T-helper 2 cell treated with Interferon-gamma antibody and Interleukin-4, amounts not matched to agents 5 μg/mL and 100 μg/mL, for 36 hours (primary cell): ENCODE data around the gene DOCK4.
"Not testable (repeated sequence)": the region's sequence is repeated elsewhere in the genome, so short reads cannot be mapped to it uniquely, and the experiment has no call there.

Experiments used
- DNase-seq: peaks from one replicate; pipeline ENCODE4 v3.0.0; 2021; ENCODE audit warnings: low spot score
- H3K27ac Mint-ChIP-seq: one replicate; pipeline ENCODE4 v1.8.0; 2021; ENCODE audit warnings: mild to moderate bottlenecking, mixed read lengths
- H3K27me3 Mint-ChIP-seq: one replicate; pipeline ENCODE4 v1.8.0; 2021; ENCODE audit warnings: low read depth, mixed read lengths
- H3K36me3 Mint-ChIP-seq: one replicate; pipeline ENCODE4 v1.8.0; 2021; ENCODE audit warnings: low read depth, mixed read lengths
- H3K4me1 Mint-ChIP-seq: one replicate; pipeline ENCODE4 v1.8.0; 2021; ENCODE audit warnings: low read depth, mixed read lengths
- H3K4me3 Mint-ChIP-seq: one replicate; pipeline ENCODE4 v1.8.0; 2022; ENCODE audit warnings: mild to moderate bottlenecking, moderate library complexity, mixed read lengths
- H3K9me3 Mint-ChIP-seq: one replicate; pipeline ENCODE4 v1.8.0; 2021; ENCODE audit warnings: mixed read lengths

DOCK4 gene

GRCh38 chr7:111942450-111943081, 263.6 kb downstream of the DOCK4 start:
- Mint-ChIP-seq H3K27ac (no peak overlapping the region), H3K4me1 (no peaks in the 10 kb centered on the region), H3K4me3 (no peak overlapping the region), H3K36me3 (no peaks in the 10 kb centered on the region), H3K27me3 (no peaks in the 10 kb centered on the region), H3K9me3 (peaks cover 21% of the 10 kb centered on the region)
- no peak for DNase-seq

- Mint-ChIP-seq H3K36me3 (no peaks in the 10 kb centered on the region), H3K27ac (no peak overlapping the region), H3K9me3 (peaks cover 6% of the 10 kb centered on the region), H3K4me1 (no peaks in the 10 kb centered on the region), H3K4me3 (no peak overlapping the region), H3K27me3 (no peaks in the 10 kb centered on the region)
- no peak for DNase-seq
These were observed 269.0 kb downstream of the DOCK4 start for GRCh38 chr7:111937163-111937562.

- H3K9me3 Mint-ChIP-seq = no peaks in the 10 kb centered on the region
These were observed 272.6 kb downstream of the DOCK4 start for GRCh38 chr7:111933609-111934008.

GRCh38 chr7:111931958-111932357, 274.2 kb downstream of the DOCK4 start:
- Mint-ChIP-seq H3K4me1 (no peaks in the 10 kb centered on the region), H3K36me3 (no peaks in the 10 kb centered on the region), H3K4me3 (no peak overlapping the region), H3K9me3 (no peaks in the 10 kb centered on the region), H3K27me3 (no peaks in the 10 kb centered on the region), H3K27ac (no peak overlapping the region)
- no peak for DNase-seq

More at GRCh38 chr7:111933609-111934008, 272.6 kb downstream of the DOCK4 start:
- Mint-ChIP-seq H3K36me3 (no peaks in the 10 kb centered on the region), H3K27ac (no peak overlapping the region), H3K4me3 (no peak overlapping the region), H3K27me3 (no peaks in the 10 kb centered on the region), H3K4me1 (no peaks in the 10 kb centered on the region)
- DNase-seq = no peak

GRCh38 chr7:111931016-111931517, 275.1 kb downstream of the DOCK4 start:
- Mint-ChIP-seq H3K27me3 (no peaks in the 10 kb centered on the region), H3K4me1 (no peaks in the 10 kb centered on the region), H3K36me3 (no peaks in the 10 kb centered on the region), H3K9me3 (no peaks in the 10 kb centered on the region), H3K27ac (no peak overlapping the region), H3K4me3 (no peak overlapping the region)
- no peak for DNase-seq

- DNase-seq = no peak
- H3K36me3 Mint-ChIP-seq = no peaks in the 10 kb centered on the region
- no peak overlapping the region for H3K27ac Mint-ChIP-seq
- H3K9me3 Mint-ChIP-seq = no peaks in the 10 kb centered on the region
- no peaks in the 10 kb centered on the region for H3K4me1 Mint-ChIP-seq
- H3K27me3 Mint-ChIP-seq = no peaks in the 10 kb centered on the region
- no peak overlapping the region for H3K4me3 Mint-ChIP-seq
These were observed 276.9 kb downstream of the DOCK4 start for GRCh38 chr7:111929264-111929663.

- DNase-seq = no peak
- no peak overlapping the region for H3K27ac Mint-ChIP-seq
- H3K36me3 Mint-ChIP-seq = no peaks in the 10 kb centered on the region
- no peaks in the 10 kb centered on the region for H3K4me1 Mint-ChIP-seq
- H3K9me3 Mint-ChIP-seq = no peaks in the 10 kb centered on the region
- H3K4me3 Mint-ChIP-seq = no peak overlapping the region
- H3K27me3 Mint-ChIP-seq = no peaks in the 10 kb centered on the region
These were observed 278.7 kb downstream of the DOCK4 start for GRCh38 chr7:111927353-111928019.

- Mint-ChIP-seq H3K9me3 (no peaks in the 10 kb centered on the region), H3K27ac (no peak overlapping the region), H3K27me3 (no peaks in the 10 kb centered on the region), H3K4me1 (no peaks in the 10 kb centered on the region), H3K36me3 (no peaks in the 10 kb centered on the region), H3K4me3 (no peak overlapping the region)
- no peak for DNase-seq
These were observed 285.9 kb downstream of the DOCK4 start for GRCh38 chr7:111920329-111920728.

- no peak for DNase-seq
- H3K9me3 Mint-ChIP-seq = no peaks in the 10 kb centered on the region
- H3K27ac Mint-ChIP-seq = no peak overlapping the region
- no peaks in the 10 kb centered on the region for H3K27me3 Mint-ChIP-seq
- no peak overlapping the region for H3K4me3 Mint-ChIP-seq
- H3K36me3 Mint-ChIP-seq = no peaks in the 10 kb centered on the region
- H3K4me1 Mint-ChIP-seq = no peaks in the 10 kb centered on the region
These were observed 286.5 kb downstream of the DOCK4 start for GRCh38 chr7:111919631-111920179.

- Mint-ChIP-seq H3K27me3 (no peaks in the 10 kb centered on the region), H3K4me3 (no peak overlapping the region), H3K4me1 (no peaks in the 10 kb centered on the region), H3K27ac (no peak overlapping the region), H3K9me3 (no peaks in the 10 kb centered on the region), H3K36me3 (no peaks in the 10 kb centered on the region)
- no peak for DNase-seq
These were observed 287.0 kb downstream of the DOCK4 start for GRCh38 chr7:111919164-111919563.

- H3K36me3 Mint-ChIP-seq = no peaks in the 10 kb centered on the region
- H3K4me3 Mint-ChIP-seq = no peak overlapping the region
- no peaks in the 10 kb centered on the region for H3K27me3 Mint-ChIP-seq
- H3K9me3 Mint-ChIP-seq = no peaks in the 10 kb centered on the region
- no peak for DNase-seq
- no peak overlapping the region for H3K27ac Mint-ChIP-seq
- H3K4me1 Mint-ChIP-seq = no peaks in the 10 kb centered on the region
These were observed 287.7 kb downstream of the DOCK4 start for GRCh38 chr7:111918461-111918860.

- not testable (repeated sequence) for H3K27me3 Mint-ChIP-seq, H3K36me3 Mint-ChIP-seq, DNase-seq
These were observed 288.8 kb downstream of the DOCK4 start for GRCh38 chr7:111917404-111917803.

GRCh38 chr7:111914291-111914690, 291.9 kb downstream of the DOCK4 start:
- H3K27me3 Mint-ChIP-seq = peaks cover 3% of the 10 kb centered on the region
- no peak overlapping the region for H3K4me3 Mint-ChIP-seq
- H3K9me3 Mint-ChIP-seq = no peaks in the 10 kb centered on the region
- H3K36me3 Mint-ChIP-seq = no peaks in the 10 kb centered on the region
- no peak for DNase-seq
- H3K4me1 Mint-ChIP-seq = no peaks in the 10 kb centered on the region
- no peak overlapping the region for H3K27ac Mint-ChIP-seq

More at GRCh38 chr7:111917404-111917803, 288.8 kb downstream of the DOCK4 start:
- H3K27ac Mint-ChIP-seq, H3K4me1 Mint-ChIP-seq, H3K4me3 Mint-ChIP-seq, H3K9me3 Mint-ChIP-seq: not testable (repeated sequence)

- no peaks in the 10 kb centered on the region for H3K36me3 Mint-ChIP-seq
- H3K4me1 Mint-ChIP-seq = no peaks in the 10 kb centered on the region
- H3K27ac Mint-ChIP-seq = no peak overlapping the region
- H3K4me3 Mint-ChIP-seq = no peak overlapping the region
- DNase-seq = no peak
- H3K9me3 Mint-ChIP-seq = no peaks in the 10 kb centered on the region
- peaks cover 3% of the 10 kb centered on the region for H3K27me3 Mint-ChIP-seq
These were observed 294.8 kb downstream of the DOCK4 start for GRCh38 chr7:111911166-111911961.
